AG09319 (cell line): ENCODE results near the gene MTCL3.
A peak's percentile ranks its signal among the peaks of the same experiment; 100 is the strongest.

Source experiments
- DNase-seq: peaks from one replicate; pipeline ENCODE4 v3.0.0-alpha.2; 2010; ENCODE audit warnings: low read depth; ENCODE audit errors: extremely low read depth
- CTCF ChIP-seq: IDR thresholded peaks from 2 replicates; pipeline ENCODE4 v1.5.1; 2011; ENCODE audit warnings: low read depth, mild to moderate bottlenecking, inconsistent platforms, low read length, moderate library complexity

The MTCL3 gene

GRCh38 chr6:127550403-127550802 is 31.3 kb upstream of the MTCL3 start:
- TF ChIP-seq CTCF: no peak
- DNase-seq: peak; percentile 20

GRCh38 chr6:127547904-127548649 is 28.9 kb upstream of the MTCL3 start:
- DNase-seq: no peak

GRCh38 chr6:127547215-127547614 is 28.1 kb upstream of the MTCL3 start:
- DNase-seq: no peak
- TF ChIP-seq CTCF: peak; percentile 17

More at GRCh38 chr6:127547904-127548649, 28.9 kb upstream of the MTCL3 start:
- TF ChIP-seq CTCF: peak; percentile 33

GRCh38 chr6:127539272-127539671 is 20.1 kb upstream of the MTCL3 start:
- no peak for DNase-seq
- TF ChIP-seq CTCF: peak; percentile 16

- no peak for DNase-seq
- no peak for TF ChIP-seq CTCF
Measured at GRCh38 chr6:127538750-127539264, 19.7 kb upstream of the MTCL3 start.

GRCh38 chr6:127533736-127534135 is 14.6 kb upstream of the MTCL3 start:
- no peak for DNase-seq
- TF ChIP-seq CTCF: no peak

GRCh38 chr6:127533011-127533410 is 13.9 kb upstream of the MTCL3 start:
- no peak for TF ChIP-seq CTCF
- DNase-seq: no peak
